GM21390 (cell line): ENCODE measurements around the gene RELB.
"Not testable (repeated sequence)": the region's sequence is repeated elsewhere in the genome, so short reads cannot be mapped to it uniquely, and the experiment has no call there.

Source experiments
- ATAC-seq: cut with Tn5 transposase; IDR thresholded peaks from one replicate; pipeline ENCODE4 v1.9.1; 2021; ENCODE audit not compliant: unreplicated experiment

RELB gene, protein sequence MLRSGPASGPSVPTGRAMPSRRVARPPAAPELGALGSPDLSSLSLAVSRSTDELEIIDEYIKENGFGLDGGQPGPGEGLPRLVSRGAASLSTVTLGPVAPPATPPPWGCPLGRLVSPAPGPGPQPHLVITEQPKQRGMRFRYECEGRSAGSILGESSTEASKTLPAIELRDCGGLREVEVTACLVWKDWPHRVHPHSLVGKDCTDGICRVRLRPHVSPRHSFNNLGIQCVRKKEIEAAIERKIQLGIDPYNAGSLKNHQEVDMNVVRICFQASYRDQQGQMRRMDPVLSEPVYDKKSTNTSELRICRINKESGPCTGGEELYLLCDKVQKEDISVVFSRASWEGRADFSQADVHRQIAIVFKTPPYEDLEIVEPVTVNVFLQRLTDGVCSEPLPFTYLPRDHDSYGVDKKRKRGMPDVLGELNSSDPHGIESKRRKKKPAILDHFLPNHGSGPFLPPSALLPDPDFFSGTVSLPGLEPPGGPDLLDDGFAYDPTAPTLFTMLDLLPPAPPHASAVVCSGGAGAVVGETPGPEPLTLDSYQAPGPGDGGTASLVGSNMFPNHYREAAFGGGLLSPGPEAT

DNA sequence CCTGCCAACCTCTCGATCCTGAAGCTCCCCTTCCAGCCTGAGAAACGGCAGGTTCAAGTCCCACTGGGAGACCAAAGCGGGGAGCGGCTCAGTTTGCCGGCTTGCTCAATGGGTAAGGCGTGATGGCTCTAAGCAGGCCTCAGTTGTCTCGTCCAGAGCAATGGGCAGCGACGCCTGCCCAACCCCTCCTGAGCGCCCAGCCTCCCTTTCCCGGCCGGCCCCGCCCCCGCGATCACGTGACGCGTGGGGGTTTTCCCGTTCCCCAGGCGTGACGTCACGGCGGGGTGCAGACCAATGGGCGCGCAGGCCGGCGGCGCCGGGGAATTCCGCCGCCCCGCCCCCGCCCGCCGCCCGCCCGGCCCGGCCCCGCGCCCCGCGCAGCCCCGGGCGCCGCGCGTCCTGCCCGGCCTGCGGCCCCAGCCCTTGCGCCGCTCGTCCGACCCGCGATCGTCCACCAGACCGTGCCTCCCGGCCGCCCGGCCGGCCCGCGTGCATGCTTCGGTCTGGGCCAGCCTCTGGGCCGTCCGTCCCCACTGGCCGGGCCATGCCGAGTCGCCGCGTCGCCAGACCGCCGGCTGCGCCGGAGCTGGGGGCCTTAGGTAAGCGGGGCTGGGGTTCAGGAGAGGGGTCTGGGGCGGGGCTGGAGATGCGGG, at the start of gene RELB:
Gene RELB, plus strand, starts transcription at position 378 of the 653 bp plus-strand sequence. Its CDS starts 116 bp downstream, at position 494.
- peak; percentile 43 for ATAC-seq

DNA sequence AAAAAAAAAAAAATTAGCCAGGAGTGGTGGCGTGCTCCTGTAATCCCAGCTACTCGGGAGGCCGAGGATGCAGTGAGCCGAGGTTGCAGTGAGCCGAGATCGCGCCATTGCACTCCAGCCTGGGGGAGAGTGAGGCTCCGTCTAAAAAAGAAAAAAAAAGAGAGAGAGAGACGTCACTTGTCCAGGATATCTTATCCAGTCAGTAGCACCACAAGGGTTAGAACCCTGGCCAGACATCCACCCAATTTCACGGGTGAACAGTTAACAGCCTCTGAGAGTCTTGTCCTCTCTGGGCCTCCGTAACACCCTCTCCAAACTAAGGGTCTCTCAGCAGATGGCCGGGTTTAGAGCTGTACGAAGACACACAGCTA, 47.0 kb upstream of the RELB start:
- no peak for ATAC-seq

DNA sequence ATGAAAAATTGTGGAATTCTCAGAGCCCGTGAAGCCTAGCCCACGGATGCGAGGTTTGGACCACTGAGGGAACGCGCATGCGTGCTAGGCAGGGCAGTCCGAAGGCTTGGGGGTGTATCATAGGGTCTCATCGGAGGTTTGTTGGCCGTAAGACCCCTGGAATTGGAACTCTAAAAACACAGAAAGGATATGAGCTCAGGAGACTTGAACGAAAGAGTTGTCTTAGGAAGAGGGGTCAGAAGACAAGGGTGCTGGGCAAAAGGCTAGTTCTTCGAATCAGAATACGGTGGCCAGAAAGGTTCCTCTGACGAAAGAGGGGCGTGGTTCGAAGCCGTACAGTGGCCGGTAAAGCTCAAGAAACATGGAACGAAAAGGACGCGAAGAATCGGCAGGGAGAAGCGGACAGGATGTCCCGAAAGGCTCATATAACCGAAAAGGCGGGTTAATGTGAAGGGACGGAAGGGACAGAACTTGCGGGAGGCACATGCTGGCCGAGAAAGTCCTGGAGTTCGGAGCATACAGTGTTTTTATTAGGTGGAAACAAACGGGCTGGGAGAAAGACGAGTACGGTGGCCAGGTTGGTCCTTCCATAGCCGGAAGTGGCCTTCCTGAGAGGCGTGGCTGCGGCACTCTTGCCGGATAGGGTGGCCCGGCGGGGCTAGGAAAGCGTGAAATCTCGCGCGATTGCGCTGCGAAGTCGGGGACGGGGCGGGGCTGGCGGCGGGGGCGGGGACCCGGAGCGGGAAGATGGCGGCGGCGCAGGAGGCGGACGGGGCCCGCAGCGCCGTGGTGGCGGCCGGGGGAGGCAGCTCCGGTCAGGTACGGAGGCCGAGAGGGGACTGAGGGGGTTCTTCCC, 46.4 kb upstream of the RELB start, which contains the start of gene CLPTM1:
Gene CLPTM1, plus strand, starts transcription at position 732 of the 856 bp plus-strand sequence. Its CDS starts 16 bp downstream, at position 748.
- peak; percentile 73 for ATAC-seq

DNA sequence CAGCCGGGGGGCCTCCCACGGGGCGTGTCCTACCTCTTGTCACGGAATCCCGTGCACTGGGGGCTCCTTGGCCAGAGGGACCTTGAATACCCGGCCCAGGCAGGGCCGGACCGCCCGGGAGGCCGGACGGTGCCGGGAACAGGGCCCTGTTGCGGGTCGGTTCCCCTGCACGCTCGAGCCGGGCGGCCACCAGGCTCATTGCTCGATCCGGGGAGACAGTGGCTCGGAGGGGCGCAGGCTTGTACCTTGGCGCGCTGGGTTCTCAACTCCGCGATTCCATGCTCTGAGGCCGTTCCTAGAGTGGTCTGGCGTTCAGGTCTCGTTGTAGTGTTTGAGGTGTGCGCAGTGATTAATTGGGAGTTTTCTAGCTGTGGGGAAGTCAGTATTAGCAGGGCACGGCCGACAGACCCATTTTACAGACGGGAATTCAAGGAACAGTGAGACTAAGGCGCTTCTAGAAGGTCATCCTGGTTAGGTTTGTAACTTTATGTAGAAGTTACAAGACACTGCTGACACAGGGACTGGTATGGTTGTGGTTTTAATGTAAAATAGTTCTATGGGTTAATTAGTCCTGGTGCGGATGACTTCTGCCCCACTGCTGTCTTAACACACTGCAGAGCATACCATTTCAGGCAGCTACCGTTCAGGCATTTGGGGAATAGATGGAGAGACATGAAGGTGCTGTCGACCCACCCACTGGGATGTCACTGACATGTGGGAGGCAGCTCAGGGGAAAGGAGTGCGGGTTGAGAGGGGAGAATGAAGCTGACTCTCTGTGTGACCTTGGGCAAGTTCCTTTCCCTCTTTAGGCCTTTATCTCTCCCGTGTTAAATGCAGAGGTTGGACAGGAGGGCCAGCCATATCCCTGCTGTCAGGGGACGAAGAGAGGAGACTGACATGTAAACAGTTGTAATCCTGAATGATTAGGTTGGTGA, 45.5 kb upstream of the RELB start:
- peak; percentile 20 for ATAC-seq

DNA sequence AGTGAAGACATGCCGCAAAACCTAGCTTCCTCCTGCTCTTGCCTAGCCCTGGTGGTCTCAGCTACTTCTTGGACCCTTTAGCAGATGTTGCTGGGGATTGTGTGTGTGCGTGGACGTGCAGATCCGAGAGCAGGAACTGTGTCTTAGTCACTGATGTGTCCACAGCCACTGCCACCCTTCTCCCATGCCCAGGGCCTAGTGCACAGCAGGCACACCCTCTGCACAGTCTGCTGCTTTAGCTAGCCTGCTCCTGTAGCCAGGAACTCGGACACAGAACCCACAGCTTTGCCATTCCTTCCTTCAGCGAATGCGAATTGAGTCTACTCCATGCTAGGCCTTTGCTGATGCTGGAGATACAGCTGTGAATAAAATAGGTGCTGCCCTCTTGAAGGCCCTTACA, 43.7 kb upstream of the RELB start:
- ATAC-seq: no peak

DNA sequence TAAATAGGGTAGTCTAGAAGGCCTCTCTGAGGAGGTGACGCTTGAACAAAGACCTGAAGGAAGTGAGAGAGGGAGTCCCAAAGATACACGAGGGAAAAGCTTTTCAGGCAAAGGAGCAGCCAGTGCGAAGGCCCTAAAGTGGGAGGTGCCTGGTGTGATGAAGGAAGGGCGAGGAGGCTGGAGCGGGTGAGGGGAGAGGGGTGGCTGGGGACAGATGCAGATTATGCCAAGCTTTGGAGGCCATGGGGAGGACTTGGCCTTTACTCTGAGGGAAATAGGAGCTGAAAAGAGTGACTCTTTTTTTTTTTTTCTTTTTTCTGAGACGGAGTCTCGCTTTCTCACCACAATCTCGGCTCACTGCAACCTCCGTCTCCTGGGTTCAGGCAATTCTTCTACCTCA, 43.2 kb upstream of the RELB start:
- ATAC-seq: no peak

DNA sequence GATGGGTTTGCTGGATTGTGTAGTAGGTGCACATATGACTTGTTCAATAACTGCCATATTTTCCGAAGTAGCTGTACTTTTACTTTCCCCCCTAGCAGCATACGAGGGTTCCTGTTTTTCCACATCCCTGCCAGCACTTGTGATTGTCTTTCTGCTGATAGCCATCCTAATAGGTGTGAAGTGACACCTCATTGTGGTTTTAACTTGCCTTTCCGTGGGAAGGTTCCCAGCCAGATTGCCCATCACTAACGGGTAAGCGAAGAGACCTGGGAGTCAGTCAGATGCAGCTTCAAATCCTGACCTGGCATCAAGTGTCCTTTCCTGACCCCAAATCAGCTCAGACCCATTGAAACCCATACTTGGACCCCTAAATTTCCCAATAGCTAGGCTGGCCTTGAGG, 41.6 kb upstream of the RELB start:
- no peak for ATAC-seq

DNA sequence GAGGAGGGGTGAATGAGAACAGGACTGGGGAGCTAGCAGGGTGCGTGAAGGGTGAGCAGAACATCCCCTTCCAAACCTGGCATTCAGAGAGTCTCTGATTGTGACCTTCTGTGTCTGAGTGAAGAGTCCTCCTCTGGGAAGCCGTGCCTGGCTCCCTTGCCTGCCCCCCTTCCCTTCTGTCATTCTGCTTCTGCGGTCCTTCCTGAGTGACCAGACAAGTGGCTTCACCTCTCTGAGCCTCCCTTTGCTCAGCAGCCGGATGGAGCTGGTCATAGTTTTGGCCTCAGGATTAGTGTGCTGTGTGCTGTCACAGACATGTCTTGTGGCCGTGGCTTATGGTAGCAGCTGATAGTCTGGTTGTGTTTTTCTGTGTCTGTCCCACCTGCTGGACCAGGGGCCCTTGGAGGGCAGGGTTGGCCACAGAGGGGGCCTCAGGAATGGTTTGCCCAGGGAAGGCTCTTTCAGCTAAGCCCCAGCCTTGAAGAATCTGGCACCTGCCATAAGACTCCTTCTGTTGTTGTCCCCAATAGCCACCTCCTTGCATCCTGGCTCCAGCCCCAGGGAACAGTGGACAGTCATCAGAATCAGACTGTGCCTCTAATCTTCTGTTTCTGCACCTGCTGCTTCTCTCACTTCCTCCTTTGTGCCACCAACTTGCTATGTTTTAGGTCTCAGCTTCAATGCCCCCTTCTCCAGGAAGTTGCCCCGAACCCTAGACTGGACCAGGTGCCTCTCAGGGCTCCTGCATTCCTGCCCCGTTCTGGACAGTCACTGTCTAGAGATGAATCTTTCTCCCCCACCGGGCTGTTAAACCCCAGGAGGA, 40.1 kb upstream of the RELB start:
- no peak for ATAC-seq

DNA sequence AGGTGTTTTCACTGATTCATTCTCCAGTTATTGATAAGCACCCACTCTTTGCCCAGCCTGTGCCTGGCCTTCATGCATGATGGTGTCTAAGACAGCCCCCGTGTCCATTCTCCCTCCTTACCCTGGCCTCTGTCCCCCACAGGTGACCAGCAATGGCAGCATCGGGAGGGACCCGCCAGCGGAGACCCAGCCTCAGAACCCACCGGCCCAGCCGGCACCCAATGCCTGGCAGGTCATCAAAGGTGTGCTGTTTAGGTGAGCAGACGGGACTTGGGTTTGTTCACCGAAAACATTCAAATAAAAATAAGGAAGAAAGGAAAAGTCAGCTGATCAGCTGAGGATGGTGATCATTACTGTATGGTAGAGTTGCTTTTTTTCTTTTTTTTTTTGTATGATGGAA, 39.4 kb upstream of the RELB start:
- ATAC-seq: no peak

DNA sequence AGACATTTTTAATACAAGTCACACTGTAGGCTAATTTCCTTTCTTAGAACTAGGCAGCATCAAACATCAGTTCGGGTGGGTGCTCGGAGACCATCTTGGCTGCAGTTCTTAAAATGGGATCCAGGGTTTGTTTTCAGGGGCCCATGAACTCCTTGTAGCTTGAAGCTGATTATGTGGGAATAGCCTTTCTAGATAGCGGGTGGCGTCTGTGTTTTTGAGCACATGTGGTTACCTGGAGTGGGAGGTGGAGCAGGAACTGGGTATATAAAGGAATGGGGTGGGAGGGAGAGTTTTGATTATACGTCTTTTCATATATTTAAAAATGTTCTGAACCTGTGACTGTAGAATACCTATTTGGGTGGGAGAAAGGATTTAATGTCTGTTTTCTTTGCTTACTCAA, 33.1 kb upstream of the RELB start:
- no peak for ATAC-seq

DNA sequence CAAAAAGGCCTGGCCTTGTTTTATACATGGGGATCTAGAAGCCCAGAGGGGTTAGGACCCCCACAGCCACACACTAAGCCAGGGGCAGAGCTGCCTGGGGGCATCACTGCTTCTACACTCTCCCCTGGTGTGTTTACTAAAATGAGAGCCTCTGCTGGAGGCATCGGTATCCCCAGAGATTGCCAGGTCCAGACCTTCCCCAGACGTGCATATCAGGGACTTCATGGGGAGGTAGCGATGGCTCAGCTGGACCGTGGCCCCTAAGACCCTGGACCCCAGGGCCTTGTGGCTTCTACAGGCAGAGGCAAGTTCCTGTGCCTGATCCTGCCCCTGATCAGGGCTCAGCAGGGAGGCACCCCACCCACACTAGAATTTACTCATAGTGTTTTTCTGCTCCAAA, 32.6 kb upstream of the RELB start:
- no peak for ATAC-seq

DNA sequence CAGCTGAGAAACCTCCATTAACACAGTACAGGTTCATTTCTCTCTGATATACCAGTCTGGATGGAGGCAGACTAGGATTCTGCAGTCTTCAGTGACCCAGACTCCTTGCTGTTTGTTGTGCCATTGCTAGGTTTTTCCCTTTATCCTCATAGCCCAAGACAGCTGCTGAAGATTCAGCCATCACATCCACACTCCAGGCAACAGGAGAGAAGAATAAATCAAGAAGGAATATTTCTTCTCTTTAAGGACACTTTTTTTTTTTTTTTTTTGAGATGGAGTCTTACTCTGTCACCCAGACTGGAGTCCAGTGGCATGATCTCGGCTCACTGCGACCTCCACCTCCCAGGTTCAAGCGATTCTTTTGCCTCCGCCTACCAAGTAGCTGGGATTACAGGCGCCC, 31.8 kb upstream of the RELB start:
- ATAC-seq: no peak

DNA sequence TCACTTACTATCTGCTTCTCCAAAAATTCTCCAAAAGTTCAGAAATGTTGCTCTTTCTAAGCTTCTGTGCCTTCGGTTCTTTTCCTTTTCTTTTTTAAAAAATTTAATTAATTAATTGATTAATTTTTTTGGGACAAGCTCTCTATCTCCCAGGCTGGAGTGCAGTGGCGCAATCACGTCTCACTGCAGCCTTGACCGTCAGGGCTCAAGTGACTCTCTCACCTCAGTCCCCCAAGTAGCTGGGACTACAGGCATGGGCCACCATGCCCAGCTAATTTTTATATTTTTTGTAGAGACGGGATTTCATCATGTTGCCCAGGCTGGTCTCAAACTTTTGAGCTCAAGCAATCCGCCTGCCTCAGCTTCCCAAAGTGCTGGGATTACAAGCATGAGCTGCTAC, 29.8 kb upstream of the RELB start:
- ATAC-seq: not testable (repeated sequence)

DNA sequence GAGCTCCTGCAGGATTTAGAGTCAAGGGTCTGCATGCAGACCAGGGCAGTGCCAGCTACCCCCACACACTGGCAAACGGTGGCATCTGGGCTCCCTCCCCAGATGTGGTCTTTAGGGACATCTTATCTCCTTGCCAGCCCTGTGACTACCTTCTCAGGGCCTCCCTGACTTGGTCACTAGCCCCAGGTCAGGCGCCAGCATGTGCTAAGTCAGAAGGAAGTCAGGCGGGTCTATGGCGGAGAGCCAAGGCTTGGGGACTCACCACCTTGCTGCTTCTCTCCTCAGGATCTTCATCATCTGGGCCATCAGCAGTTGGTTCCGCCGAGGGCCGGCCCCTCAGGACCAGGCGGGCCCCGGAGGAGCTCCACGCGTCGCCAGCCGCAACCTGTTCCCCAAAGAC, 28.5 kb upstream of the RELB start:
- ATAC-seq: no peak

DNA sequence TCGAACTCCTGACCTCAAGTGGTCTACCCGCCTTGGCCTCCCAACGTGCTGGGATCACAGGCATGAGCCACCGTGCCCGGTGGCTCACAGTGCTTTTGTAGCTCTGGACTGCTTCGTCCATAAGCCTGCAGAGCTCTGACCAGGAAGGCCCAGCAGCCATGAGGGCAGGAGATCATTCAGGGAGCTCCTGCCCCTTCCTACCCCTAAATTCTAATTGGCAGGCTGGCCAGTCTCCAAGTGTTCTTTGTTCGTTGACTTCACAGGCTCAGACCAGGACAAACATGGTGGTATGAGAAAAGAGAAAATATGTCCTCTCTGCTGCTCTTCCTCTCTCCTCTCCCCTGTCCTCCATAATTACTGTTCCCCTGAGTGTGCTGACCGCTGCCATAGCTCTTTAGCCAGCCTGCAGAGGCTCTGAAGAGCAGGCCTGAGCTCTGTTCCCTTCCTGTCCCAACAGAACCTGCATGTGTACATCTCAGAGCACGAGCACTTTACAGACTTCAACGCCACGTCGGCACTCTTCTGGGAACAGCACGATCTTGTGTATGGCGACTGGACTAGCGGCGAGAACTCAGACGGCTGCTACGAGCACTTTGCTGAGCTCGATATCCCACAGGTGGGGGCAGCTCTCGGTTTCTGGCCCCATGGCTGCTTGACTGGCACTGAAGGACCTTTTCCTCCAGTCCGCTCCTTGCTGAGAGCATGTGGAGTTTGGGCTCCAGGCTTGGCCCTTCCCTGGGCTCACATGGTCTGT, 27.1 kb upstream of the RELB start:
- ATAC-seq: no peak

DNA sequence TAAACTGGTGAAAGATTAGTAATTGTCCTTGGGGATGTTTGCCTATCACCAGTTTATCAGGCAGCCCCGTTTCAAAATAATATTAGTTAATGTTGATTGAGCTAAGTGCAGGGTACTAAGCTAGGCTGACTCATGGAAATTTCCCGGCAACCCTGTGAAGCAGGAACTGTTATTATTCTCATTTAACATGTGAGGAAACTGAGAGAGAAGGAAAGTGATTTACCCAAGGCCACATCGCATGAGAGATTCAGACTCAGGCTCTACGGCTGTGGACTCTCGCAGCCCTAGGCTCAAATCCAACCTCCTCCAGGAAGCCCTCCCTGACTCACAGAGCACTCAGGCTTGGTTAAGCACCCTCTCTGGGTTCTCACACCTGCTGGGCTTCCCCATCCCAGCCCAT, 26.4 kb upstream of the RELB start:
- ATAC-seq: no peak

DNA sequence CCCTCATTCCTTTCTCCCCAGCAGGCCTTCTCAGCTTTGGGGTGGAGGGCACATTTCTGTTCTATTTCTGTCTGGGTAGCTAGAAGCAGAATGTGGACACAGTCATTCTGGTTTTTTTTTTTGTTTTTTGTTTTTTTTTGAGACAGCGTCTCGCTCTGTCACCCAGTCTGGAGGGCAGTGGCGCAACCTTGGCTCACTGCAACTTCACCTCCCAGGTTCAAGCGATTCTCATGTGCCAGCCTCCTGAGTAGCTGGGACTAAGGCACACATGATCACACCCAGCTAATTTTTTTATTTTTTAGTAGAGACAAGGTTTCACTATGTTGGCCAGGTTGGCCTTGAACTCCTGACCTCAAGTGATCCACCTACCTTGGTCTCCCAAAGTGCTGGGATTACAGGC, 25.8 kb upstream of the RELB start:
- ATAC-seq: no peak

DNA sequence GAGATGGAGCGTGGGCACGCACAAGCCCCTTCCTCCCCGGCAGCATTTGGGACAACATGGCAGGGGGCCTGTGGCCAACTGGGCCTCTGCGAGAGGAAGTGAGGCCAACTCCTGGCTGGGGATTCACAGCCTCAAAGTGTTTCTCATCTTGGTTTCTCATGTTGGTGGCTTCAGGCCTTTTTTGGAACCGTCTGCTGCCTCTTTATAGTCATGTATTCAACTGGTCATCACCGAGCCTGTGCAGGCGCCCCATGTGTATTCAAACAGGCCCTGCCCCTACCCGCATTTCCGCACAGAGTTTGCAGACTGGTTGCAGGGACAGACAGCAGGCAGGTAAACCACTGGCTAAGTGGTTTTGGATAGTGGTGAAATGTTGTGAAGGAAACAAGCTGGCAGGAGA, 17.3 kb upstream of the RELB start:
- ATAC-seq: no peak

DNA sequence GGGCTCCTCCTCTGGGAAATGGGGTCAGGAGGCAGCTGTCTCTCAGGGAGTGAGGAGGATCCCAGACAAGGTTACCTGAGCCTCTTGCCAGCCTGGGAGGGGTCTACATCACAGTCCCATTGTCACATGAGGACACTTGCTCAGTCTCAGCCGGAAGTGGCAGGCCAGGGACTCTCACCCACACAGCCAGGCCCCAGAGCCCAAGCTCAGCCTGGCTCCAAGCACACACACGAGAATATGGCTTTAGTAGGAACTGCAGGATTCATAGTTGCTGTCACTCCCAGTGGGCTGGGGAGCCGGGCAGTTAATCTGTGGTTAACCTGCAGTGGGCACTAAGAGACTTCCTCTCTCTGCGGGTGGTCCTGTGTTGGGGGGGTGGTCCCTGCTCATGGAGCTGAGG, 15.8 kb upstream of the RELB start:
- ATAC-seq: no peak
